HepG2 (cell line): ENCODE results near the gene VKORC1. TPM values are rescaled to one million over a fixed set of nuclear protein-coding genes. Genes with fewer than 3 reads are reported as not detected.

Experiments
- GMEB1 ChIP-seq: sonication (generic); formaldehyde crosslinking; IDR thresholded peaks from 2 replicates; pipeline ENCODE4 v1.5.1; 2020; ENCODE audit warnings: missing genetic modification reagents, mild to moderate bottlenecking, borderline replicate concordance
- IRF2 ChIP-seq: IDR thresholded peaks from 2 replicates; pipeline ENCODE4 v1.6.1; 2018; ENCODE audit warnings: missing genetic modification reagents, missing compliant biosample characterization
- NCOA1 ChIP-seq: sonication (generic); formaldehyde crosslinking; IDR thresholded peaks from 2 replicates; pipeline ENCODE4 v1.9.0; 2021; ENCODE audit warnings: missing genetic modification reagents
- PAF1 ChIP-seq: IDR thresholded peaks from 2 replicates; pipeline ENCODE4 v1.6.1; 2016; ENCODE audit warnings: missing genetic modification reagents, missing compliant biosample characterization
- RERE ChIP-seq: IDR thresholded peaks from 2 replicates; pipeline ENCODE4 v1.6.1; 2016; ENCODE audit warnings: low read depth, missing genetic modification reagents, missing compliant biosample characterization
- ZBTB33 ChIP-seq: sonication (generic); formaldehyde crosslinking; IDR thresholded peaks from 2 replicates; pipeline ENCODE4 v1.4.0; 2020; ENCODE audit warnings: missing genetic modification reagents
- ZBTB34 ChIP-seq: sonication (generic); formaldehyde crosslinking; IDR thresholded peaks from 2 replicates; pipeline ENCODE4 v1.8.0; 2022; ENCODE audit warnings: mild to moderate bottlenecking, missing genetic modification reagents
- ZBTB8A ChIP-seq: sonication (generic); formaldehyde crosslinking; IDR thresholded peaks from 2 replicates; pipeline ENCODE4 v1.4.0; 2020; ENCODE audit warnings: mild to moderate bottlenecking, low read depth, missing genetic modification reagents, borderline replicate concordance
- ZNF142 ChIP-seq: sonication (generic); formaldehyde crosslinking; IDR thresholded peaks from 2 replicates; pipeline ENCODE4 v1.4.0; 2020; ENCODE audit warnings: missing genetic modification reagents
- ZNF547 ChIP-seq: sonication (generic); formaldehyde crosslinking; IDR thresholded peaks from 2 replicates; pipeline ENCODE4 v1.5.1; 2020; ENCODE audit warnings: mild to moderate bottlenecking, missing genetic modification reagents
- ZNF891 ChIP-seq: sonication (generic); formaldehyde crosslinking; IDR thresholded peaks from 2 replicates; pipeline ENCODE4 v1.5.0; 2020; ENCODE audit warnings: mild to moderate bottlenecking, missing genetic modification reagents
- polyA plus RNA-seq, 8 experiments: library from polyadenylated mRNA; depleted of rRNA in 3 of 8; stranded (reverse) in 7 of 8; unstranded in 1 of 8; fragments of >200 nt; fragmentation: Illumina TruSeq in 4 of 8; extraction: Trizol in 4 of 8; gene quantifications; 2 replicates each; pipeline versions ENCODE4 v1.2.1 to v1.2.3, GENCODE V29; 2011 to 2016; ENCODE audit warnings: low read depth in 4 of 8, missing spikeins in 1 of 8, mixed read lengths in 1 of 8; ENCODE audit not compliant: insufficient read depth in 1 of 8
- total RNA-seq, 5 experiments: library from RNA; depleted of rRNA; stranded (reverse); fragments of >200 nt; fragmentation: Illumina TruSeq; extraction: Trizol; gene quantifications; 2 replicates each; pipeline ENCODE4 v1.2.3, GENCODE V29; 2016; ENCODE audit warnings: low read depth in 1 of 5

The VKORC1 gene
- total and polyA plus RNA-seq, 2 of the 13 experiments (the other 11 are each of a cell fraction or from before 2014, with no cell fraction given): 141 to 615 TPM

- TF ChIP-seq ZNF142 (CRISPR knock-in tag) (no peak; the same call in 1 of the 2 replicates), ZBTB33 (CRISPR knock-in tag) (peak; percentile 54; the same call in 1 of the 2 replicates), NCOA1 (CRISPR knock-in tag) (no peak; the same call in 1 of the 2 replicates), ZNF547 (CRISPR knock-in tag) (peak; percentile 94), ZBTB8A (CRISPR knock-in tag) (no peak), ZNF891 (no peak), GMEB1 (CRISPR knock-in tag) (peak; percentile 99), RERE (CRISPR knock-in tag) (no peak; the same call in 1 of the 2 replicates), ZBTB34 (CRISPR knock-in tag) (peak; percentile 73), IRF2 (CRISPR knock-in tag) (peak; percentile 96), PAF1 (CRISPR knock-in tag) (no peak)
Observed at GRCh38 chr16:31073970-31074813, 20.4 kb downstream of the VKORC1 start, which contains the start of the genes ZNF646 and ZNF668 (continued).
